NCI-H1417 treated with DMSO at 0.1 percent for 48 hours (cell line): ENCODE measurements around the gene MVB12B.
A peak's percentile ranks its signal among the peaks of the same experiment; 100 is the strongest.

ENCODE experiments used
- DNase-seq: peaks from one replicate; lab custom pipeline; 2025; lab: John Stamatoyannopoulos, UW

The MVB12B gene

DNA sequence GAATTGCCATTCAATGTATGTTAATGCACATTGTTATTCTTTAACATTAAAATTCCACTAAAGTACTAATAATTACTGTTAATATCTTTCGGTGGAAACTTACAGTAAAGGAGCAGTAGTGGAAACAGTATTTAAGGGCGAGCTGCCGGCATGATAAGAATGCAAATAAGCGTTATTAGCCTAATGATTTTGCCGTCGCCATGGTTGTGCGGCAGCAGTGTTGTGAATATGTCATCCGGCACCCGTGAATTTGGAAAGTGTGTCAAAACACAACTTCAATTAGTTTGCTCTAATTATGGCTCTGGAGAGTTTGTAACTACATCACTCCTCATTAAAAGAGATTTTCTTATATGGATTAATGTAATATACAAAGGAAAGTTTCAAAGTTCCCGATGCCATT lies 81.4 kb downstream of the MVB12B start:
- DNase-seq = no peak

DNA sequence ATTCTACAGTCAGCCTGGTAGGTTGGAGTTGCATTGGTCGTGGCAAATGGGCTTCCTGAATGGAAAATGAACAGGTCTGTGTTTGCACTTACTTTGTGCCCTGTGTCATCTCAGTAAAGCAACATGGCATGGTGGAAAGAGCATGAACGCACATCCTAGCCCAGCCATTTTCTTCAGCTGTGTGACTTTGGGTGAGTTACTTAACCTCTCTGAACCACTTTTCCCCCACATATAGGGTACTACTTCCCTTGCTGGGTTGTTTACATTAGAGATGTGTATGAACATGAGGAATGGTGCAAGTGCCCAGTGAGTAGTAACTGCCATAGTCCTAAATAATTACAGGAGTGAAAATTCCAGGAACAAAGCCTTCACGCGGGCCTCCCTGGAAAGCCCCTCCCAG lies 83.6 kb downstream of the MVB12B start:
- DNase-seq = no peak

DNA sequence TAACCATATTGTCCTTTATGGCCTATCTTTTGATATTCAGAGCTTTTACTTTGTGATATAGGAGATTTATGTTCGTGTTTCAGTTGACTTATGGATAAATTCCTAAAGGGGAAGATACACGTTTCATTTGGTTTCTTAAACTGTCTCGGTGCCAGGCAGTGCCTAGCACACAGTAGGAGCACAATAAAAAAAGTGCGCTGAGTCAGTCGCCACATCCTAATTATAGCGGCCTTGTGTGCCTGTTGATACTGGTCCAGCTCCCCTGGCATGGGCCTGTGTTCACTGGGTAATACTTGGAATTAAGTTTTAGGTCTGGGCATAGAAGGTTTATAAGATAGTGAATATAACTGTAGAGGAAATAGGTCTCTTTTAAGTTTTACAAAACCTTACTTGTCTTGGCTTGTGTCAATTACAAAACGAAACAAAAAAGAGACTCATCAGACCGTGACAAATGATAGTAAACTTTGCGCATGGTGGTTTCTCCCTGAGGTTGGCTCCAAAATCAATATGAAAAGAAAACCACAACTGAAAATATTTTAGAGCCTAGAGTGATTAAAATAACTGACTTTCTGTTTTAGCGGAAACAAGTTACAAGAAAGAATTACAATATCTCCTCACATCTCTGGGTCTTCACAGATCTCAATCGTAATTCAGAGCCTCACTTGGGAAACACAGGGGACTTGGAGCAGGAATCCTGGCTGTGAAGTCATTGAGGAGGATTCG lies 84.8 kb downstream of the MVB12B start:
- DNase-seq = no peak

DNA sequence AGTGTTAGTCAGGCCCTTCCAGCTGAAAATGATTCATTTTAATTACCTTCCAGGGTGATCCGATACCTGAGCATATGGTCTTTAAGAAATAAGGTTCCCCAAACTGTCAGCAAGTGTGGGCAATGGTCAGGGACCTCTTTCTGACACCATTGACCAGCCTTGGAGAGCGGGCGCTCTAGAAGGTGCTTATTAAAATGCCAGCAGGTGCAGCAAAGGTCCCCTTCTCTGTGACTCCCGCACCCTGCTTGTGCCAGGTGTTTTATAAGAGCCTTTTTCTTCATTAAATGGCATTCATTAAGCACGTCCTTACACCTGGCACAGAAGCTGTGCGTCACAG lies 85.3 kb downstream of the MVB12B start:
- peak; percentile 78 for DNase-seq

DNA sequence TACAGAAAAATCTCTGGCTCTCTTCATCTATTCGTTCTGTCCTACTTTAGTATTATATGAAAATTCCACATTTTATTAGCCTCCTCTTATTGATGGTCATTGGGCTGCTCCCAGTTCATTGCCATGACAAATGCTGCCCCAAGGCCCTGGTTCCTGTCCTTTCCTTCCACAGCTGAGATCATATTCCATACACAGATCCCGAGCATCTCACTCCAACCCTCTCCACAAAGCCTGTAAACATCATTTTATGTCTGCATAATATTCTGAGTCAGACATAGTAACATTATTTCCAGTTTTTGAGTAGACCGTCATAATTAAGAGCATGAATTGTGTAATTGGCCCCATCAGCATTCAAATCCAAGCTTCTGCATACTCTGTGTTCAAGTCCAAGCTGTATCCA lies 86.3 kb downstream of the MVB12B start:
- DNase-seq = no peak

GRCh38 chr9:126413391-126414068 lies 86.9 kb downstream of the MVB12B start:
- DNase-seq = no peak

DNA sequence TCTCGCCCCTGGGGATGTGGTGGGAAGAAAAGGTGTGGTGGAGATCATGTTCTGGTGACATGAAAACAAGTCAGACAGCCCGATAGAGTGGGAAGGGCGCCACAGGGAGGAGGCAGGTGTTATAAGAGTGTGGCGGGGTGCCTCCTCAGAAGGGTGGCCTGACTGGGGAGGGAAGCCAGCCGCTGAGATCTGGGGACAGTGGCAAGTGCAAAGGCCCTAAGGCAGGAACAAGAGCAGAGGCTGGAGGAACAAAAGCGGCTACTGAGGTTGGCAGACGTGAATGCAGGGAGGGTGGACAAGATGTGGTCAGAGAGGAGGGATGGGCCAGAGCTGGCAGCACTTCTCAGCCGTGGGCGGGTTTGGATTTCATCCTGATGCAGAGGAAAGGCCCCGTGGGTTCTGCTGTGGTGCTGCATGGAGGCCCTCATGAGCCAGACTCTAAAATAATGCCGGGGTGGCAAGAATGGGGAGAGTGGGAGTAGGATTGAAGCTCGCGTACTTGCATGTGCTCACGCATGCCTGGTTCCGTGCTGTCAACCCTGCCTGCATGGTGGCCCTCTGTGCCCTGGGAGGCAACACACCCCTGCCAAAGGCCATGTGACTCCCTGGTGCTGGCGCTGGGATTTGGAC lies 89.2 kb downstream of the MVB12B start:
- DNase-seq = no peak

GRCh38 chr9:126417043-126417442 lies 90.4 kb downstream of the MVB12B start:
- peak; percentile 79 for DNase-seq

- DNase-seq = no peak
Measured at GRCh38 chr9:126417684-126418083, 91.1 kb downstream of the MVB12B start.

DNA sequence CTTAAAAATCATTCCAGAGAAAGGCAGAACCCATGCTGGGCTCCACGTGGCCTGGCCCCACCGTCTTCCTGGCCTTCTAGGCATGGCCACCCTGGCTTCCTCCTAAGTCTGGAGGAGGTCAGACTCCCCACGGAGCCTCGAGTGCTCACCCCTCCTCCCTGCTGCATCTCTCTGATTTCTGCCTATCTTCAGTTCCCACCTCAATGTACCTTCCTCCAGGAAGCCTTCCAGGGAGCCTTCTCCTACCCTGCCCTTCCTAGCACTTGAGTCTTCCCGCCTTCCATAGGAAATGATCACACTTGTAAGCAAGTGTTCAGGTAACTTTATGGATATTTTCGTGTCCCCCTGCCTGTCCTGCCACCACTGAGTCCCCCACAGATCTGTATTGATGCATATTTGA lies 92.0 kb downstream of the MVB12B start:
- DNase-seq = no peak

- DNase-seq = peak; percentile 96
Measured at GRCh38 chr9:126419475-126419874, 92.8 kb downstream of the MVB12B start.

- no peak for DNase-seq
Measured at GRCh38 chr9:126420135-126420534, 93.5 kb downstream of the MVB12B start.

DNA sequence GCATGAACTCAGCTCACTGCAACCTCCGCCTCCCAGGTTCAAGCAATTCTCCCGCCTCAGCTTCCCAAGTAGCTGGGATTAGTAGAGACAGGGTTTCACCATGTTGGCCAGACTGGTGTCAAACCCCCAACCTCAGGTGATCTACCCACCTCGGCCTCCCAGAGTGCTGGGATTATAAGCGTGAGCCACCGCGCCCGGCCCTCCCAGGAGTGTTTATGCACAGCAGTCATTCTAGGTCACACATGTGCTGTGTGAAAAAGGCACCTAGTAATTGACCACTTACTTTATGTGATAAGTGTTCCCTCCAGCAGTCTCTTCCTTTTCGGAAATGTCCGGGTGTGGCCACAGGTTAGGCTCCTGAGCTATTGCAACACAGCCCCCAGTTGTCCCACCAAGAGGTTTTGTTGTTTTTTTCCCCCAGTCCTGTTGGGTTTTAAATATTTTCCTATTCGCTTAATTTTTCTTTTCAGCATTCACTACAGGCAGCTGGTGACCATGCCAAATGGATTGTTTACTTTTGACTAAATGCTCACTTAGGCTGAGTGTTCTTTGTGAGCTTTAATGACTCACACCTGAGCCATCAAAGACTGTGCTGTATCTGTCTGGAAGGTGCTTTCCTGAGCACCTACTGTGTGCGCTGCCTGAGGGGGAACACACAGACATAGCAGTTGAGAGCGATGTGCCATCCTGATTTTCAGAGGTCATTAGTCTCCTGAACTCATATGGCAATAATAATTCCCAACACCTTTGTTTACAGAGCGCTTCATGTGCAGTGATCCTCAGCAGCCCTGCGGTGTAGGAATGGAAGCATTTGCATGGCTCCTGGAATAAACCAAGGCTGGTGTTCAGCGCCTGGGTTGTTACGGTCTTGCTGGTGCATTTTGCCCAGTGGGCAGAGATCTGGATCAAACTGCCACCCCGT lies 94.3 kb downstream of the MVB12B start:
- DNase-seq = peak; percentile 98

GRCh38 chr9:126421567-126422428 lies 95.2 kb downstream of the MVB12B start:
- DNase-seq = peak; percentile 45

DNA sequence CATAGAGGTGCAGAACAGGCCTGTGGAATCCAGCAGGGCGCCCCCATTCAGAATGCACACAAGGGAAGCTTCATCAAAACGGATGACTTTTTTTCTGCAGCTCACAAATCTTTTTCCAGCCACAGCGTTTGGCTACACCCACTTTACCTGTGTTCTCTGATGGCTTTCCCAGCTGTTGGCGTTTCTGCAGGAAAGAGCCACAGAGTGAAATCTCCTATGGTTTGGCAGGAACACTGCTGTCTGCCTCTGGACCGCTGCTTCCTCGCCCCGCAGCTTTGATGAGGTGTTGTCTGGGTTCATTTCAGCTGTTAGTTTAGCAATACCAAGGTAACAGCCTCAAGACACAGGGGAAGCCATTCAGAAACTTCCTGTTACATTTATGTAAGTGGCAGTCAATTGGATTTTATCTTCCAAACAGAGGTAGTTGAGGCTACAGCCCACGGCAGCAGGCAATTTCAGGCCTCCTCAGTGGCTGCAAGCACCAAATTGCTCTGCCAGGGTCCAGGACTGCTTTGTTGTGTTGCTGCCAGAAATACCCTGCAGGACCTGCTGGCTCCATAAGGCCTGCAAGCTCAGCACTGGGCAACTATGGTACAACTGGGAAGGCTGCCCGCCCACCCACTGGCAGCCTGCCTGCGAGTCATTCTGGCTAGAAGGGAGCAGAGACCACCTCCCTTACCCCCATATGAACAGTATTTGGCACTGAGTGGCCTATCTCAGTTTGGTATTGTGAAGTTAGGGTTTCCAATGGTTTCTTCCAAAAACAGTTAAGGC lies 96.7 kb downstream of the MVB12B start:
- DNase-seq = no peak

DNA sequence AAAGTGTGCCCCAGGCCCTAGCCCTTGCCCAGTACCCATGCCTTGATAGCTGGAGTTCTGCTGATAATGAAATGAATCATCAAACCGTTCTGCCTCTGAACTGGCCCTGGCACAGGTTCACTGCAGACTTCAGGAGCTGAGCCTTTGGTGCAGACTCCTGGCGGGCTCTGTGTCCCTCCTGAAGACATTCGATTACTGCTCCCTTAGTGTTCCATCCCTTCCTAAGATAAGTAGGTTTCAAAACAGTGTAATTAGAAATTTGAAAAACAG lies 97.2 kb downstream of the MVB12B start:
- no peak for DNase-seq

DNA sequence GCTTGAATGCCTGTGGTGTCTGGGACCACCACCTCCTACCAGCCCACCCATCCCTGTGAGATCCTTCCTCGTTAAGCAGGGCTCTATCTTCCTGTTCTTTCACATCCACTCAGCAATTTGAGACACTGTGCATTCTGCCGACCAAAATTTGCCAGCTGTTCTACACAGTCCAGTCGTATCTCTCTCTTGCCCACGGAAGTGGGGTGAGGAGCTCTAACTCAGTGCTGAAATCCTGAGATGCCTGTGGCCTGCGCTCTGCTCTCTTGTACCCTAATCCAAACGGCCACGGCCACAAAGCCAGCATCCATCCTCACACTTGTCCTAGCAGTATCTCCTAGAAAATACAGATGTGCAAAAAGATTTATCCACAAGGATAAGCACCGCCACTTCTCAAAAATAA lies 97.9 kb downstream of the MVB12B start:
- no peak for DNase-seq

DNA sequence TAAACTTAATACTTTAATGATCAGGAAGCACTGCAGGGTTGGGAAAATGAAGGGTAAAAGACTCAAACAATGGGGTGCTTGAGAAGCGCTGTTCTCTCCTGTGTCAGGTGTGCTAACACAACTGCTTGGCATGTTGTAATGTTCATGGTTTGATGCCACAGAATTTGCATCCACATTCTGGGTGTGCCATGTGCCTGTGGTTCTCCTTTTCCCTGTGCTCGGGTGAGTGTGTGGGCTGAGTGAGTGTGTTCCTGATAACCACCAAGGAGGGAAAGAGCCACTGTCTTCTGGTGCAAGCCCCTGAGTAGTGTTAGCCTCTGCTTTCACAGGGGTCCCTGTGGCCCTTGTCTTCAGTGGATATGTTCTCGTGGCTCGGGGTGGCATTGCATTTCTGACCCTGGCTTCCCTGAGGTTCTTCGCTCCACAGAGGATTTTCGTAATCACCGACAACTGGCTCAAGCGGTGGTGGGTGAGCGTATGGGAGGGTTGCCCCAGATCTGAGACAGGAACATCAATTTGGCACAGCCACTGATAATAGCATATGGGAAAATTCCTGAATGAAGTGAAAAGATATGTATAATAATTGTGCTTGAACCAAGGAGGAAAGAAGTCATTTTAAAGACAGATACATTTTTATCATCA lies 102.0 kb downstream of the MVB12B start:
- no peak for DNase-seq

DNA sequence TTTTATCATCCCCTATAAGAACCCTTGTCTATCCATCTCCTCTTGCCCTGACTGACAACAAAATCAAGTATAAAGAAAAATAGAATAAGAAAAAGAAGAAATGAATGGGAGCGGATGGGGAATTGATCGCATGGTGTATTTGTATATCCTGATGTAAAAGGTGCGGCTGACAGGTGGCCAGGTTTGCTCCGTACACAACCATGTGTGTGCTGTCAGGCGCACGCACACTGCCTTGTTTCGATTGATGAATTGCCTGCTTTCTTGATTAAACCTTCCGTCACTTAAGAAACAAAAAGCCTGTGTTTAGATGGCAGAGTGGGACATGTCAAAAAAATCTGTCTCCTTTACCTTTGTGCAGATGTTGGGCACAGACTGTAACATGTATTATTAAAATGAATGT lies 102.6 kb downstream of the MVB12B start:
- DNase-seq = peak; percentile 88

DNA sequence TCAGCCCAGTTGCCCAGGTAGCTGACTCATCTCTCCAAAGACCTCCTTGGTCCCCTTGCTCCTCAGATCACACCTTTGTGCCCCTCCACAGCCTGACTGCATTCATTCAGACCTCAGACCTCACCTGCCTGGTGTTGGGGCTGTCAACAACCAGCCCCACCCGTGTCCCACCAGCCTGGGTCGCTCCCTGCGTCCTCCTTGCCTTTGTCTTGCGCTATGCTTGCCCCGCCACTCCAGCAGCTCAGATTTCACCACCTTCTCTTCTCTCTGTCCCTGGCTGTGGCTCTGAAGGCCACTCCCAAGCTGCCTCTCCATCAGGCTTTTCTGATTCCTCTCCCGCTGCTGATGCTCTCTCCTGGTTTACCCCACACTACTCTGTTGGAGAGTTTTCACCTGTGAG lies 103.5 kb downstream of the MVB12B start:
- DNase-seq = no peak
